OCI-LY7 (cell line): ENCODE results near the gene SOAT1. TPM values are rescaled to one million over a fixed set of nuclear protein-coding genes. Genes with fewer than 3 reads are reported as not detected.

Experiments
- BruUV-seq: library from RNA; stranded (reverse); fragments of 400-500 nt; replicated peaks from 2 replicates; lab custom pipeline; 2021; lab: Mats Ljungman, UMichigan
- CTCF ChIA-PET: fragments of 300-600 bp; sonication (Branson Sonifier 250); formaldehyde crosslinking; loops from one replicate; lab custom pipeline; 2022; ENCODE audit warnings: antibody characterized with exemption; ENCODE audit not compliant: unreplicated experiment; lab: Charles Lee
- POLR2A ChIA-PET: fragments of 300-600 bp; sonication (Branson Sonifier 250); formaldehyde crosslinking; loops from one replicate; lab custom pipeline; 2022; ENCODE audit warnings: antibody characterized with exemption; lab: Charles Lee
- DNase-seq: peaks from one replicate; pipeline ENCODE4 v3.0.0-alpha.2; 2015; ENCODE audit warnings: low spot score
- H2AFZ ChIP-seq: fragments of 200-600 bp; sonication (generic), shearing (Covaris generic); 2 replicates; pipeline ENCODE4 v1.6.1; 2014; ENCODE audit warnings: mild to moderate bottlenecking, antibody characterized with exemption, low read length, moderate library complexity
- H3K27ac ChIP-seq: fragments of 200-600 bp; sonication (generic); 2 replicates; pipeline ENCODE4 v1.5.1; 2014; ENCODE audit warnings: mixed run types, low read depth, mild to moderate bottlenecking, moderate library complexity, low read length, inconsistent platforms; ENCODE audit not compliant: poor library complexity, severe bottlenecking
- H3K36me3 ChIP-seq: fragments of 200-600 bp; sonication (generic); 2 replicates; pipeline ENCODE4 v1.6.1; 2014; ENCODE audit warnings: mild to moderate bottlenecking, antibody characterized with exemption, low read length, moderate library complexity, mixed read lengths; ENCODE audit not compliant: insufficient read depth
- H3K4me1 ChIP-seq: fragments of 200-600 bp; sonication (generic); 2 replicates; pipeline ENCODE4 v1.5.1; 2014; ENCODE audit warnings: mild to moderate bottlenecking, low read length; ENCODE audit not compliant: insufficient read depth, poor library complexity, severe bottlenecking
- H3K4me2 ChIP-seq: fragments of 200-600 bp; sonication (generic); 2 replicates; pipeline ENCODE4 v1.6.1; 2014; ENCODE audit warnings: mild to moderate bottlenecking, low read length
- H3K4me3 ChIP-seq: fragments of 200-600 bp; sonication (generic); 2 replicates; pipeline ENCODE4 v1.5.1; 2014; ENCODE audit warnings: mild to moderate bottlenecking, low read depth, low read length; ENCODE audit not compliant: poor library complexity, severe bottlenecking
- H3K79me2 ChIP-seq: fragments of 200-600 bp; sonication (generic); 2 replicates; pipeline ENCODE4 v1.6.1; 2016; ENCODE audit warnings: low read depth, mild to moderate bottlenecking, low read length, moderate library complexity, mixed read lengths; ENCODE audit not compliant: insufficient read depth
- H3K9me2 ChIP-seq: fragments of 200-600 bp; sonication (generic); 2 replicates; pipeline ENCODE4 v1.6.1; 2016; ENCODE audit warnings: mild to moderate bottlenecking, low read length, mixed read lengths; ENCODE audit not compliant: insufficient read depth
- H3K9me3 ChIP-seq: fragments of 200-600 bp; sonication (generic); 2 replicates; pipeline ENCODE4 v1.6.1; 2014; ENCODE audit warnings: mild to moderate bottlenecking, mixed run types, low read length, mixed read lengths
- H4K20me1 ChIP-seq: fragments of 200-600 bp; sonication (generic); 2 replicates; pipeline ENCODE4 v1.6.1; 2014; ENCODE audit warnings: mild to moderate bottlenecking, antibody characterized with exemption, low read length, moderate library complexity, mixed read lengths; ENCODE audit not compliant: insufficient read depth
- EZH2phosphoT487 ChIP-seq: fragments of 200-600 bp; sonication (generic); IDR thresholded peaks from 2 replicates; pipeline ENCODE4 v1.6.1; 2018; ENCODE audit warnings: low read depth, borderline replicate concordance, mild to moderate bottlenecking, mixed run types, antibody characterized with exemption, low read length, moderate library complexity, mixed read lengths
- intact Hi-C: fragments of 100-400 bp; cut with micrococcal nuclease; formaldehyde crosslinking; loops from one replicate; pipeline ENCODE4 v1.10.0; 2022; ENCODE audit not compliant: unreplicated experiment
- total RNA-seq, 2 experiments: library from RNA; depleted of rRNA in 1 of 2; stranded (reverse); fragments of >200 nt in 1 of 2; shearing (Covaris generic) in 1 of 2; gene quantifications; 2 replicates each; pipeline ENCODE4 v1.2.3, GENCODE V29; 2014 to 2022
- TF ChIP-seq, protein P1 (sequence below): fragments of 200-600 bp; sonication (generic); conservative IDR thresholded peaks from 2 replicates; pipeline ENCODE4 v1.5.1; 2014; ENCODE audit warnings: mild to moderate bottlenecking, antibody characterized with exemption, low read length, moderate library complexity, mixed read lengths

SOAT1 gene
- total RNA-seq, 2 experiments from 2014 or later, result 8.7 to 34.0 TPM

DNA sequence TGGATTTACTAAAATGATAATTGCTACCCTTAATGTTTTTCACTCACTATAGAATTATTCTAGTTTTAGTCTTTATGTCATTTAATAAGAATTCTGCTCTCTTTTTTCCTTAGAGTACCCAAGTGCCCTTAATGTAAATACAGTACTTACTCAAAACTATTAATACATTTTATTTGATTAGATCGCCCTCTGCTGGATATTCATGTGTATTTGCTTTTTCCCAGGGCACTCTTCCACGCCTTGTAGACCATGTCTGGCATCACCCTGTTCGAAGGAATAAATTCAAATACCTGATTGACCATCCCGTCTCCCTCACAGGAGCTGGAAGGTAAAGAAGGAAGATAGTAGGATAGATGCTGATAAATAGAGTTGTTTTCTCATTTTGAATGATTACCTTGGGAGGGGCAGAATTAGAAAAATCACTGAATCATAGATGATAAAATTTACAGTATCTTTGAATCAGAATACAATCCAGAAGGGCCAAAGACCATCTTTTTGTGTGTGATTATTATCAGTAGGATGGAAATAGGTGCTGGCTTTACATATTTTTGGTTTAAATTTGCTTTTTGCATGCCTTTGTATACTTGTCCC is 76.2 kb downstream of the SOAT1 start:
- no peaks in the 10 kb centered on the region for H3K9me3 ChIP-seq
- H3K9me2 ChIP-seq, result no peaks in the 10 kb centered on the region
- TF ChIP-seq, protein P1, sequence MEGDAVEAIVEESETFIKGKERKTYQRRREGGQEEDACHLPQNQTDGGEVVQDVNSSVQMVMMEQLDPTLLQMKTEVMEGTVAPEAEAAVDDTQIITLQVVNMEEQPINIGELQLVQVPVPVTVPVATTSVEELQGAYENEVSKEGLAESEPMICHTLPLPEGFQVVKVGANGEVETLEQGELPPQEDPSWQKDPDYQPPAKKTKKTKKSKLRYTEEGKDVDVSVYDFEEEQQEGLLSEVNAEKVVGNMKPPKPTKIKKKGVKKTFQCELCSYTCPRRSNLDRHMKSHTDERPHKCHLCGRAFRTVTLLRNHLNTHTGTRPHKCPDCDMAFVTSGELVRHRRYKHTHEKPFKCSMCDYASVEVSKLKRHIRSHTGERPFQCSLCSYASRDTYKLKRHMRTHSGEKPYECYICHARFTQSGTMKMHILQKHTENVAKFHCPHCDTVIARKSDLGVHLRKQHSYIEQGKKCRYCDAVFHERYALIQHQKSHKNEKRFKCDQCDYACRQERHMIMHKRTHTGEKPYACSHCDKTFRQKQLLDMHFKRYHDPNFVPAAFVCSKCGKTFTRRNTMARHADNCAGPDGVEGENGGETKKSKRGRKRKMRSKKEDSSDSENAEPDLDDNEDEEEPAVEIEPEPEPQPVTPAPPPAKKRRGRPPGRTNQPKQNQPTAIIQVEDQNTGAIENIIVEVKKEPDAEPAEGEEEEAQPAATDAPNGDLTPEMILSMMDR, result peak; percentile 88
- no peak for TF ChIP-seq EZH2phosphoT487
- no peak overlapping the region for H3K4me3 ChIP-seq
- intact Hi-C loops, result loop anchor here (1.0 to 10.0 kb wide), 8 partner anchors 115 to 1055 kb away; partner anchors contain the start of gene FAM20B
- ChIA-PET POLR2A (interaction anchor here (0.7 kb wide), 1 partner anchor 224 kb away, joined by 4 read pairs; no protein-coding TSS in a partner anchor), CTCF (interaction anchor here (1.0 kb wide), 1 partner anchor 230 kb away, joined by 3 read pairs; no protein-coding TSS in a partner anchor)
- peak; percentile 84 for DNase-seq
- H3K4me2 ChIP-seq, result no peak overlapping the region
- H3K79me2 ChIP-seq, result no peaks in the 10 kb centered on the region
- peaks cover 8% of the 10 kb centered on the region for H3K4me1 ChIP-seq
- no peaks in the 10 kb centered on the region for H3K36me3 ChIP-seq
- H2AFZ ChIP-seq, result no peak overlapping the region; the same call in 1 of the 2 replicates
- no TSS peak for BruUV-seq
- H4K20me1 ChIP-seq, result no peaks in the 10 kb centered on the region
- H3K27ac ChIP-seq, result no peak overlapping the region

DNA sequence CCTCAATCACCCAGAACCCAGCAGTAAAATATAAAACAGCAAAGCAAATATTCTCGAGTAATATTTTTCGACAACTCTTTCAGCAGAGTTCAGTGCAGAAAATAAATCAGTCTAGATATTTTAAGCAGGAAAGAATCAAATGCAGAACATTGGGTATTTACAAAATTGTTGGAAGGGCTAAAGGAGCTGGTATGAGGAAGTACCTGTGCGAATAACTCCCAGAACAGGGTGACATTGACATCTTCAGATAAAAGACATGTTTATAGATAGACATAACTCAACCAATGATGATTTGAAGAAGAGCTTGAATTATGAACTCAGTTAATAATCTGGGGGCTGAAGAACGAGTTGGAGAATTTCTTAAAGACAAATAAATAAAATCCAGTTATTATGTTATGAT is 78.6 kb downstream of the SOAT1 start:
- H3K4me2 ChIP-seq, result no peak overlapping the region
- no peaks in the 10 kb centered on the region for H3K4me1 ChIP-seq
- H3K36me3 ChIP-seq, result no peaks in the 10 kb centered on the region
- CTCF ChIA-PET, result no interaction called here
- no peak overlapping the region for H3K27ac ChIP-seq
- BruUV-seq, result no TSS peak
- no peak overlapping the region for H2AFZ ChIP-seq
- DNase-seq, result no peak
- intact Hi-C loops, result loop anchor here (10.0 kb wide), 1 partner anchor 1057 kb away; no protein-coding TSS in a partner anchor
- no peak for TF ChIP-seq EZH2phosphoT487
- TF ChIP-seq, protein P1, result no peak
- no peaks in the 10 kb centered on the region for H3K9me2 ChIP-seq
- POLR2A ChIA-PET, result no interaction called here
- H3K9me3 ChIP-seq, result no peaks in the 10 kb centered on the region
- H3K79me2 ChIP-seq, result no peaks in the 10 kb centered on the region
- no peaks in the 10 kb centered on the region for H4K20me1 ChIP-seq
- H3K4me3 ChIP-seq, result no peak overlapping the region

DNA sequence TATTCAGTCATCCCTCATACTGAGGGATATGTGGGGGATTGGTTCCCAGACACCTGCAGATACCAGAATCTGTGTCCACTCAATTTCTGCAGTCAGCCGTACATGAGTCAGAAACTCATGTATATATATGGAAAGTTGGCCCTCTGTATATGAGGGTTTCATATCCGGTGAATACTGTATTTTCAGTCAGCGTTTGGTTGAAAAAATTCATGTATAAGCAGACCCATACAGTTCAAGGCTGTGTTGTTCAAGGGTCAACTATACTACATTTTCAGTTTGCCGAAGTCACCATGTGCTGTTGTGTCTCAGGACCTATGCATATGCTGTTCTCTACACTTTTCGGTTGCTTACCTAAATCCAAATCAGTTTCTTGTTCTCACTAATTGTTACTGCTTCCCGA is 82.6 kb downstream of the SOAT1 start:
- TF ChIP-seq, protein P1, result no peak
- no peak for TF ChIP-seq EZH2phosphoT487
- Histone ChIP-seq H3K79me2 (no peaks in the 10 kb centered on the region), H4K20me1 (no peaks in the 10 kb centered on the region), H3K36me3 (no peaks in the 10 kb centered on the region), H3K27ac (no peak overlapping the region), H2AFZ (no peak overlapping the region), H3K4me2 (no peak overlapping the region), H3K9me2 (no peaks in the 10 kb centered on the region), H3K4me3 (no peak overlapping the region), H3K9me3 (no peaks in the 10 kb centered on the region), H3K4me1 (no peaks in the 10 kb centered on the region)
- ChIA-PET POLR2A (interaction anchor here (0.5 kb wide), 1 partner anchor 152 kb away, joined by 6 read pairs; no protein-coding TSS in a partner anchor), CTCF (no interaction called here)
- intact Hi-C loops, result loop anchor here (10.0 kb wide), 1 partner anchor 1061 kb away; no protein-coding TSS in a partner anchor
- no peak for DNase-seq
- no TSS peak for BruUV-seq
